Uterus (tissue), 2 donors: ENCODE data around the gene SLC25A22.

Experiments
- POLR2A ChIP-seq, 2 donors: fragments of 450-650 bp; IDR thresholded peaks; one replicate each; pipeline ENCODE4 v1.6.1; 2016; ENCODE audit warnings: antibody characterized with exemption in 2 of 2, mild to moderate bottlenecking in 1 of 2, moderate library complexity in 1 of 2
- TF ChIP-seq, protein P1 (sequence below), 4 experiments: fragments of 200-600 bp in 2 of 4; fragments of 450-650 bp in 2 of 4; sonication (generic) in 2 of 4; IDR thresholded peaks; one replicate each; pipeline ENCODE4 v1.5.1; 2016 to 2019; ENCODE audit warnings: antibody characterized with exemption in 4 of 4, mild to moderate bottlenecking in 2 of 4, moderate library complexity in 1 of 4

DNA sequence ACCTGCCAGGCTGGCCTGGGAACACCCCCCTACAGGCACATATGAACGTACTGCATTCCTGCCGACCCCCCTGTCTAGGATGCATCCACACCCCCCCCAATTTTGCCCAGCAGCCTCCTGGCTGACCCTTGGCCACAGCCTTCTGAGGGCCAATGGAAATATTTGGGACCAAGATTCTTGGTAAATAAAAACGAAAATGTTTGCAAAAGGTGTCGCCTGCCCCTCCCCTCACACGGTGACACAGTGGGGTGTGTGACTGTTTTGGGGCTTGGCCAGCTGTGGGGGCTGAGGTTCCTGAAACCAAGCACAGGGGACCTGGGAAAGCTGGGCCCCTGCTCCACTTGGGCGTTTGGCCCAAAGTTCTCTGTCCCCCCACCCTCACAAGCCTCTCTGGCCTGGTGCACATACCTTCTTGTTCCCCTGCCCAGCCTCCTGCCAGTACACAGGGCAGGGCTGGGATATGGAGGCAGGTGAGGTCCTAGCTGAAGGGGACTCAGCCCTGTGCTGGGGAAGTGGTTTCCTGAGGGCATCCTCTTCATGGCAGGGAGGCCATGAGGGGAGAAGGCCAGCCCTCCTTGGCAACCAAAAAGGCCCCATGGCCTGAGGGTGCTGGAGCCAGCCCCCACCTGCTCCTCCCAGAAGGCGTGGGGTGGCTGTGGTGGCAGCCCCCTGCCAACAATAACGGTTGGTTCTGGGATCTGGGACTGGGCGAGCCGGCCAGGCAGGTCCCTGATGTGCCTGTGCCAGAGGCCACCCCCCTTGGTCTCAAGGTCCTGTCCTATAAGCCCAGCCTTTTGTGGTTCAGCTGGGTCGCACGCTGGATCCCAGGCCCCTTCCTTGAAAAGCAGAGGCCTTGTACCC is 27.5 kb upstream of the SLC25A22 start:
- TF ChIP-seq, protein P1, sequence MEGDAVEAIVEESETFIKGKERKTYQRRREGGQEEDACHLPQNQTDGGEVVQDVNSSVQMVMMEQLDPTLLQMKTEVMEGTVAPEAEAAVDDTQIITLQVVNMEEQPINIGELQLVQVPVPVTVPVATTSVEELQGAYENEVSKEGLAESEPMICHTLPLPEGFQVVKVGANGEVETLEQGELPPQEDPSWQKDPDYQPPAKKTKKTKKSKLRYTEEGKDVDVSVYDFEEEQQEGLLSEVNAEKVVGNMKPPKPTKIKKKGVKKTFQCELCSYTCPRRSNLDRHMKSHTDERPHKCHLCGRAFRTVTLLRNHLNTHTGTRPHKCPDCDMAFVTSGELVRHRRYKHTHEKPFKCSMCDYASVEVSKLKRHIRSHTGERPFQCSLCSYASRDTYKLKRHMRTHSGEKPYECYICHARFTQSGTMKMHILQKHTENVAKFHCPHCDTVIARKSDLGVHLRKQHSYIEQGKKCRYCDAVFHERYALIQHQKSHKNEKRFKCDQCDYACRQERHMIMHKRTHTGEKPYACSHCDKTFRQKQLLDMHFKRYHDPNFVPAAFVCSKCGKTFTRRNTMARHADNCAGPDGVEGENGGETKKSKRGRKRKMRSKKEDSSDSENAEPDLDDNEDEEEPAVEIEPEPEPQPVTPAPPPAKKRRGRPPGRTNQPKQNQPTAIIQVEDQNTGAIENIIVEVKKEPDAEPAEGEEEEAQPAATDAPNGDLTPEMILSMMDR (IDR thresholded peaks at IDR 0.05) = no peak
- TF ChIP-seq POLR2A (IDR thresholded peaks at IDR 0.05) = no peak
